Mononuclear cell (primary cell): Measurements from ENCODE around the gene CD93. TPM values are rescaled to one million over a fixed set of nuclear protein-coding genes. Genes with fewer than 3 reads are reported as not detected.

Experiments used
- H3K27me3 ChIP-seq: 2 replicates; pipeline ENCODE4 v1.6.0; 2011; ENCODE audit warnings: low read length, control low read depth; ENCODE audit not compliant: insufficient read depth
- H3K4me1 ChIP-seq: 2 replicates; pipeline ENCODE4 v1.5.1; 2011; ENCODE audit warnings: mild to moderate bottlenecking, low read length, control low read depth; ENCODE audit not compliant: insufficient read depth
- H3K4me3 ChIP-seq: 2 replicates; pipeline ENCODE4 v1.5.1; 2011; ENCODE audit warnings: mild to moderate bottlenecking, low read length, moderate library complexity
- H3K9me3 ChIP-seq: 2 replicates; pipeline ENCODE4 v1.5.1; 2011; ENCODE audit warnings: low read depth, mild to moderate bottlenecking, control low read depth, low read length
- total RNA-seq: library from RNA; depleted of rRNA; stranded (reverse); fragments of >200 nt; gene quantifications from one replicate; pipeline ENCODE4 v1.2.3, GENCODE V29; 2012

The CD93 gene
- total RNA-seq, 1 donor: 85.5 TPM

DNA sequence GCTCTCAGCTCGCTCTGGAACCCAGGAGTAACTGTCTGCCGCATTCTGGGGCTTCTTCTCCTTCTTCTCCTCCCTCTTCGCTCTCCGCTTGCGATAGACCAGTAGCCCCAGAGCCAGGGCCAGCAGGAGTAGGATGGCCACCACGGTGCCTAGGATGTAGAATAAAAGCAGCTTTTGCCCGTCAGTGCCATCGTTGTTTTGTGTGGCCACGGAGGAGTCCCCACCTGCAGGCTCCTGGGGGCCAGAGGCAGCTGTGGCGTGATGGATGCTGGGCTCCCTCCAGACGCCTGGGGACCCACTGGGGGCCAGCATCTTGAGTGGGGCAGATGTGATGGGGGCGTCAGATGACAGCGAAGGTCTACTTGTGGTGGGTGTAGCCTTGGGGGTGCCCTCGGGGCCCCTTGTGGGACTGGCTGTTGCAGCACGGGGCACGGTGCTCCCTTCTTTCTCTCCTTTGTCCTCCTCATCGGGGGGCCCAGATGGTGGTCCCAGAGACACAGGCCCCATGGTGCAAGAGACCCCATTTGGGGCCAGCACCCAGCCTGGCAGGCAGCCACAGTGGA, 1.8 kb downstream of the CD93 start:
- H3K27me3 ChIP-seq: no peaks in the 10 kb centered on the region
- peaks cover 86% of the 10 kb centered on the region for H3K4me1 ChIP-seq
- no peaks in the 10 kb centered on the region for H3K9me3 ChIP-seq
- H3K4me3 ChIP-seq: peak overlapping the region; percentile 43

DNA sequence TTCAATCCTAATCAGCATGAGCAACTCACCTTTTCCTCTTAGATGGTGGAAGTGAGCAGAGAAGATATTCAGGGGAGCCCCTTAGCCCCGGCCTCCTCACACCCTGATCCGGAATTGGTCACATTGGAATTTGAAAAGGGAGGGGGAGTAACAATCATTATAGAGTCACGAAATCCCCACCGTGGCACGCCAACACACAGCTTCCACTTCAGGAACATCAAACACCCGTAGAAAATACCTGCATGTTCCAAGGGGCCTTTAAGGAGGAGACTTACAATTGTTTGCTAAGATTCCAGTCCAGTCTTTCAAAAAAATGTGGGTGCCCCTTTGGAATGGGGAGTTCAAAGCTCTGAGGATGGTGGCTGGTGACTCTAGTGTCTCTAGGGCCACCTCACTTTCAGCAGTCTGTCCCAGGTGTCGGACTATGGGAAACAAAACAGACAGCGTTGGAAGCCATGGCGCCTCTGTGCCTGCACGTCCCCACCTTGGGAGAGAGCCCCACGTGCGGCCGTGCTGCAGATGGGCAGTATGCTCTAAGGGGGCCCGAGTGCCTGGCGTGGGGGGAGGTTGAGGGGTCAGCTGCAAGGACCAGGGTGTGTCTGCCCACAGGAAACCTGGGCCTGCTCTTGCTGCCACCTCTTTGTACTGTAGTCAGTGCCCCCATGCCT, 2.4 kb downstream of the CD93 start:
- H3K4me1 ChIP-seq: peaks cover 85% of the 10 kb centered on the region
- no peaks in the 10 kb centered on the region for H3K27me3 ChIP-seq
- no peaks in the 10 kb centered on the region for H3K9me3 ChIP-seq
- peak overlapping the region; percentile 43 for H3K4me3 ChIP-seq

DNA sequence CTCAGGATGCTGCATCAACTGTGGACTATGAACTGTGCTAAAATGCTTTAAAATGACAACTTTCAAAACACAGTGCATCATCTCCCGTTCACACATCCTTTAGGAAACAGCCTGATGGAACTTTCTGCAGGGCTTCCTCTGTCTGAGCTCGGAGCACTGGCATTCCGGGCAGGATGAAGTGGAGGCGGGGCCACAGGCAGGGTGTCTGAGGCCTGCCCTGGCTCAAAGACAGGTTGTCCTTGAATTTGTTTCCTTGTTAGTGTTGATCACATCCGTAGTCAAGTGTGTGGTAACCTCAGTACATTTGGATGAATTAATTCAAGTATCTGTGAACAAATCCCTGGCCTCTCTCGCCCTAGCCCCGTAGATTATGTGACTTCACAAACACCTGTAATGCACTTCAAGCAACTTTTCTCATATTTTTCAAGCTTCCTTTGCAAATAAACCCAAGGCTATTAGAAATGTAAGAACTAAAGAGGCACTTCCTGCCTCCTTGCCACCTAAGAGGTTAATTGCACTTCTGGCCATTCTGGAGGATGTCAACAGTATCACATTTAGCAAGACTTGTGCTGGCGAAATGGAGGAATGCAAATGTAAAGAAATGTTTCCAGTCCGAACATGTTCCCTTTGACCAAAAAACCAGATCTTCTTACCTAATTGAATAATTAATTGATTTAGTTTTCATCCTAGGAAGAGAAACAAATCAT, 3.1 kb downstream of the CD93 start:
- H3K4me1 ChIP-seq: peaks cover 78% of the 10 kb centered on the region
- H3K4me3 ChIP-seq: peak overlapping the region; percentile 43
- no peaks in the 10 kb centered on the region for H3K9me3 ChIP-seq
- no peaks in the 10 kb centered on the region for H3K27me3 ChIP-seq

DNA sequence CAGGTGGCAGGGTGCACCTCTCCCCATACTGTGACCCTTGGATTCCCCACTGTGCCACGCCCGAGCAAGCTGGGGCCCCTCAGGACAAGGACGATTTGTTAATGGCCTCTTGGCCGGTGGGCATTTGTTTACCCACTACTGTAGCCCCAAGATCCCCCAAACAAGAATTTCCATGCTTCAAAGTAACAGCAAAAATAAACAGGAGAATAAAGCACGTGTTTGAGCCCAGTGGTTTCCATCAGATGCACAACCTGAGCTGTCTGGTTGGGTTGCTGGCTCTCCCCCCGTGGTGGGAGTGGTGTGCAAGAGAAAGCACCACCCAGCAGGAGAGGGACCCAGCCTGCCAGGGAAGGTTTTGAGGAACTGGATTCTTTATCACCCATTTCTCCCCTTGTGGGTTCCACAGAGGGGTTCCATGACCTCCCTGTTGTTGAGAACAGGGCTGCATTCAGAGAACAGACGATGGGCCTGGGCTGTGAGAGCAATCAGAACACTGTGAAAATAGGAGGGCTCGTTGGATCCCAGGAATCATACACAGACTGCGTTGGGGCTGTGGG, 4.8 kb downstream of the CD93 start:
- Histone ChIP-seq H3K4me1 (peaks cover 62% of the 10 kb centered on the region), H3K9me3 (no peaks in the 10 kb centered on the region), H3K27me3 (no peaks in the 10 kb centered on the region), H3K4me3 (no peak overlapping the region)

DNA sequence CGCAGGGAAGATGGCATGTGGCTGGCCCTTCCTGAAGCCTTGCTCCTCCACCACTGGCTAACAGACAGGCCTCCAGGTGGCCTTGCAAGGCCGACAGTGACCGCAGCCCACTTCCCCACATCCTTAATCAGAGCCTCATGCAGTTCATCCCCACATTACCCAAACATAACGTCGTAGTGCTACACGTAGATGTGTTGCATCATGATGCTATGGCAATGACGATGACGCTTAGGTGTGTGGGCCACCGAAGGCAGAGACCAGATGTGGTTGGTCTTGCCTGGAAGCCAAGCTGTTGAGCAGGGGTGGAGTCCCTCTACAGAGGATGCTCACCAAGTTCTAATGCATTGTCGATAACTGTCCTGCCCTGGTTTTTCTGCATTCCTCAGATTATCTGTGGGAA, 5.6 kb downstream of the CD93 start:
- no peaks in the 10 kb centered on the region for H3K27me3 ChIP-seq
- H3K4me1 ChIP-seq: peaks cover 55% of the 10 kb centered on the region
- no peaks in the 10 kb centered on the region for H3K9me3 ChIP-seq
- no peak overlapping the region for H3K4me3 ChIP-seq

DNA sequence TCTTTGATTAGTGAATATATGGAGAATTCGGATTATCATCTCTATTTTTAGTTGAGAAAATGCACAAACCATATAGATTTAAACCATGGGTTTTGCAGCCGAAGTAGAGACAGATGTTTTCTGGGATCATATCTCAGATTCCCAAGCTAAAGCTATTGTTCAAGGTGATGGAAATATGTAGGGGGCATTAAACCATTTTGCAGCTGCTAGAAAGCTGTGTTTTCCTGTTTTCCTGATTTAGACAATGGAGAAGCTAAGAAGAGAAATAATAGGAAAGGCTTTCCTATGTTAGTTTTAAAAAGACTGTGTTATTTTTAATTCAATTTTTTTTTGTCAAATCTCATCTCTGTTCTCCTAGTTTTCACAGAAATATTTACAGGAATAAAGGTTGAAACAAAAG, 6.2 kb downstream of the CD93 start:
- no peak overlapping the region for H3K4me3 ChIP-seq
- no peaks in the 10 kb centered on the region for H3K9me3 ChIP-seq
- H3K27me3 ChIP-seq: no peaks in the 10 kb centered on the region
- peaks cover 49% of the 10 kb centered on the region for H3K4me1 ChIP-seq

DNA sequence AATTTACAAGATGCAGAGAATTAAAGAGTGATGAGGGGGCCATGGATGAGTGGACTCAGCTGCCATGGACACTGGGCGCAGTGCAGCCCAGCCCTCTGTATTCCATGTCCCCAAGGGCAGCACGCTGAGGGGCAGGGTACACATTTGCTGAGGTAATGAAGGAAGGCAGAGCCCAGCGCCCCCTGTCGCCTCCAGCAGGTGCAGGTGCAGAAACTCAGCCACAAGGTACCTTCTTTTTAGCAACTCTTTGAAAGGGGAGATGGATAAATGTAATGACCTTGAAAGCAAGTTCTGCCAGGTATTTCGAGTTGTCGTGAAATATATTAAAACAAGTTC, 7.1 kb downstream of the CD93 start:
- no peaks in the 10 kb centered on the region for H3K9me3 ChIP-seq
- H3K27me3 ChIP-seq: no peaks in the 10 kb centered on the region
- peaks cover 39% of the 10 kb centered on the region for H3K4me1 ChIP-seq

DNA sequence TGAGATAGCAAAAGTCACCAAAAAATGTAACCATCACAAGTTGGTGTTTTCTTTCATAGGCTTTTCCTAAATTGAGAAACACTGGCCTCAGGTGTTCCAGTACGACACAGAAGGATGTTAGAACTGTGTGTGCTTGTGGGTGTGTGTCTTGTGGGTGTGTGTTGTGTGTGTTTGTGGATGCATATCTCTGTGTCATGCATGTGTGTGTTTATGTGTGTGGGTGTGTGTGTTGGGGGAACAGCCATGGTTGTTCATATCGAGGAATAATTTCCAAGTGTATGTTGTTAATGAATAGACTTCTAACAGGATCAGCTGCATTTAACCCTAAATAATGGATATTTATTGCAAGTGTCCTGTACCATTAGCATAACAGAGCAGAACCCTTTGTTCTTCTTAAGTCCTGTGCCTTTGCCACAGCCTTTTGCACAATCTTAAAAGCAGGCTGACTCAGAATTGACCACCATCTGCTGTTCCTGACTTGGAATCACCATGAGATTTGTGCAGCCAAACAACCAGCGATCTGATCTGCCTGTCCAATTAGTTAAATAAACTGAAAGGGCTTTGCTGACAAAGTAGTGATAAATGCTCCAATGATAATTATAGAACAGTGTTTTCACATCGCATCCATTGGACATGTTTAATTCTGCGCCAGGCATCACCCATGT, 7.6 kb downstream of the CD93 start:
- H3K4me1 ChIP-seq: peaks cover 34% of the 10 kb centered on the region
- H3K9me3 ChIP-seq: no peaks in the 10 kb centered on the region
- H3K4me3 ChIP-seq: no peak overlapping the region
- no peaks in the 10 kb centered on the region for H3K27me3 ChIP-seq

More for the DNA sequence above, 7.1 kb downstream of the CD93 start:
- no peak overlapping the region for H3K4me3 ChIP-seq

DNA sequence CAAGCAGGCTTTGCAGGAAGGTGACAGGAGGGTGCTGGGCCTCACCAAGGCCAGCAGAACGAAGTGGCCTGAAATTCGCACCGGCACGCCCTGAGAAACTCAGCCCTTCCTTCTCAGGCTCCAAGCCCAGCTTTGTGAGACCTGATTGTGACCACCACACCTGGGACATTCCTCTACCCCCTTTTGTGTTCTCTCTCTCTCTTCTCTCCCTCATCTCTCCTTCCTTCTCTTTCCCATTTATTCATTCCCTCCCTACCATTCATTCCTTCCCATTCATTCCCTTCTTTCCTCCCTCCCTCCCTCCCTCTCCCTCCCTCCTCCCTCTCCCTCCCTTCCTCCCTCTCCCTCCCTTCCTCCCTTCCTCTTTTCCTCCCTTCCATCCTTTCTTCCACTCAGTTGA, 8.8 kb downstream of the CD93 start:
- Histone ChIP-seq H3K27me3 (no peaks in the 10 kb centered on the region), H3K4me1 (peaks cover 22% of the 10 kb centered on the region), H3K9me3 (no peaks in the 10 kb centered on the region), H3K4me3 (no peak overlapping the region)

DNA sequence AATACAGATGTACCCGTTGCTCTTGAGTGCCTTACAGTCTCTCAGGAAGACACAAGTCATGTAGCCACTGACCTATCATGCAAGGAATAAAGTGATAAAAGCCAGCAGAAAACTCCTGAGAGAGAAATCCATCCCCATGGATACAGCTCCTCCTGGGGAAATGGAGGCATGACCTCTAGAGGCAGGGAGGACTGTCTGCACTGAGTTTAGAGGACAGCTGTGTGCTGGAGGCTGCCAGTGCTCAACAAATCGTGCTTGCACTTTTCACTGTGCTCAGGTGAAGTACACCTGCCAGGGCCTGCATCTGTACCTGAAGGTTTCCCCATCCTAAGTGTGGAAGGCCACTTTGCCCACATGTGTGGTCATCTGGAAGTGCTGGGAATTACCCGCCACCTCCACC, 12.1 kb downstream of the CD93 start:
- no peaks in the 10 kb centered on the region for H3K4me1 ChIP-seq
- no peak overlapping the region for H3K4me3 ChIP-seq
- no peaks in the 10 kb centered on the region for H3K9me3 ChIP-seq
- H3K27me3 ChIP-seq: no peaks in the 10 kb centered on the region

DNA sequence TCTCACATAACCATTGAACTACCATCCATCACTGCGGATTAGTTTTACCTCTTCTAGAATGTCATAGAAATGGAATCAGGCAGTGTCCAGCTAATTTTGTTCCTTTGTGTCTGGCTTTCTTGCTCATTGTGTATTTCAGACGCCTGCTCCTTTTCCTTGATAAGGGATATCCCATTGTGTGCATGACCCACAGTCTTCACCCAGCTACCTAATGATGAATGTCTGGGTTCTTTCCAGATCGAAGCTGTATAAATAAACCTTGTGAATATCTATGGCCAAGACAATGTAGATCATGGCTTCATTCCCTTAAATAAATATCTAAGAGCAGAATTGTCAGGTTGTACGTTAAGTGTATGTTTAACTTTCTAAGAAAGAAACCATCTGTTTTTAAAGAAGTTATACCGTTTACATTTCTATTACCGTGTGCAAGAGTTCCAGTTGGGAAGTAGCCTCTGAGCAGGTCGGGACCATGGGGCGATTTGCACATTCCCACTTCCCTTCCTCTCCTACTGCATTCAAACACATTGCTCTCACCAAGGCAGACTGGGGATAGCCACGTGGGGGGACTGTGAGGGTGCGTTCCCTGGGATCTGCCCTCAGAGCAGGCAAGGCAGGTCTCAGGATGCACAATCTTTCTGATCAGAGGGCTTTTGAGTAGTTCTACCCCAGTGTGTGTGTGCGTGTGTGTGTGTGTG, 13.1 kb downstream of the CD93 start:
- H3K4me1 ChIP-seq: no peaks in the 10 kb centered on the region
- no peaks in the 10 kb centered on the region for H3K27me3 ChIP-seq
- no peaks in the 10 kb centered on the region for H3K9me3 ChIP-seq
- H3K4me3 ChIP-seq: no peak overlapping the region

DNA sequence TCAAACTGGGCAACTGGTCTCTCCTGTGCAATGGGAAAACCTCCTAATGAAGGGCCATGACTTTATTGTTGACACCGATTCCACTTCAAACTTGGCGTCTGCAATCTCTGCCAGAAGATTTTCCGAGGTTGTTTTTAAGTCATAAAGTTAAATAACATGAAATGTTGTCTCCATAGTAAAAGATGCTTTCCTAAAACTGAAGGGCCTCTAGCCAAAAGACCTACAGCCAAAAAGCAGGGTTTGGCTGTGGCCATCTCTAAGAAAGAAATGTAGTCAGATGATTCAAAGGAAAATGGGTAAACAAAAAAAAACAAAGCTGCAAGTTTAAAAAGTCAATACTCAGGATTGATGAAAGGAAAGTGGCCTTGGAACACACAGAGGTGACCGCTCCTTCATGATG, 14.1 kb downstream of the CD93 start:
- Histone ChIP-seq H3K9me3 (no peaks in the 10 kb centered on the region), H3K4me3 (no peak overlapping the region), H3K4me1 (no peaks in the 10 kb centered on the region), H3K27me3 (no peaks in the 10 kb centered on the region)

DNA sequence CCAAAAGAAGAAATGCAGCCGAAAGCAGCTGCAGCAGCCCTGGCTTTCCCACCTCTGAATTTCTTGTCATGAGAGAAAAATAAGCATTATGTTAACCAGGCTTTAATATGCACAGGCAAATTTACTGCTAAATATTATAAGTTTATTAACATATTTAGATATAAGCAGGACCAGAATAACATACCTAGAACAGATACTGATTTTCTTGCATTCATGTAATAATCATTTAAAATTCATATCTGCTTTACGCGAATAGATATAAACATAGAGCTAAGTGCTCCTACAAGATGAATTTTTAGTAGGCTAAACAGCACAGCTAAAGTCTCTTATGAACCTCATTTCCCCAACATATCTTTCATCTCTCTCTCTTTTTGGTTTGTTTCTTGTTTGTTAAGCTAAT, 14.7 kb downstream of the CD93 start:
- H3K4me3 ChIP-seq: no peak overlapping the region
- no peaks in the 10 kb centered on the region for H3K27me3 ChIP-seq
- H3K4me1 ChIP-seq: no peaks in the 10 kb centered on the region
- H3K9me3 ChIP-seq: no peaks in the 10 kb centered on the region

DNA sequence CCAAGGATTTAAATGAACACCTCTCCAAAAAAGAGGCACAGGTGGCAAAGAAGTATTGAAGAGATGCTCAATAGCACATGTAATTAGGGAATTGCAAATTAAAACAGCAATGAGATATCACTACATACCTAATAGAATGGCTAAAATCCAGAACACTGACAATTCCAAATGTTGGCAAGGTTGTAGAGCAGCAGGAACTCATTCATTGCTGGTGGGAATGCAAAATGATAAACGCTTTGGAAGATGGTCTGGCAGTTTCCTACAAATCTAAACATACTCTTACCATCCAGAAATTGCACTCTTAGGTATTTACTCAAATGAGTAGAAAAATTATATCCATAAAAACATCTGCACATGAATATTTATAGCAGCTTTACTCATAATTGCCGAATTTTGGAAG, 17.0 kb downstream of the CD93 start:
- Histone ChIP-seq H3K4me3 (no peak overlapping the region), H3K4me1 (no peaks in the 10 kb centered on the region), H3K9me3 (no peaks in the 10 kb centered on the region), H3K27me3 (no peaks in the 10 kb centered on the region)

DNA sequence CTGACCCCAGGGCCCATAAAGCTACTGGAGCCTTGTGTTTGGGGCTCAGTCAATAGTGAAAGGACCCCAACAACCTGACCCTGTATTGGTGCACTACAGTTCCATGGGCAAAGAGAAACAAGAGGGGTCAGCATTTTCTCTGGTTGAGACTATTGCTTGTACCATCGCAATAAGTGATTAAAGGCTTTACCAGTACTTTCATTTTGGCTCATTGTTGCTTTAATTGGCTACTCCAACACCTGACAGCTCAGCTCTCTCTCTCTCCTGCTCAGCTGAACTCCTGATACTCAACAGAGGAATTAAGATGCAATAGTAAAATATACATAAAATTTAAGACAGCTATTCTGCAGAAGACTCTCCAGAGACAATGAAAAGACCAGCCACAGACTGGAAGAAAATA, 17.8 kb downstream of the CD93 start:
- Histone ChIP-seq H3K9me3 (no peaks in the 10 kb centered on the region), H3K4me3 (no peak overlapping the region), H3K27me3 (no peaks in the 10 kb centered on the region), H3K4me1 (peaks cover 7% of the 10 kb centered on the region)
